CD14-positive monocyte (primary cell): ENCODE measurements around the gene AKAP6. TPM values are rescaled to one million over a fixed set of nuclear protein-coding genes. Genes with fewer than 3 reads are reported as not detected.

Source experiments
- DNase-seq, 3 donors: peaks; one replicate each; pipeline ENCODE4 v3.0.0-alpha.2; 2011 to 2022
- H2AFZ ChIP-seq: 2 replicates; pipeline ENCODE4 v1.6.0; 2012; ENCODE audit warnings: mild to moderate bottlenecking, low read depth, low read length, inconsistent platforms; ENCODE audit not compliant: insufficient read depth, poor library complexity, severe bottlenecking
- H3K27ac ChIP-seq, 2 donors: 1 replicate in 1 of 2; 2 replicates in 1 of 2; pipeline ENCODE4 v1.5.1; 2012 to 2013; ENCODE audit warnings: low read length in 2 of 2, control low read depth in 1 of 2, inconsistent platforms in 1 of 2, low read depth in 1 of 2, mild to moderate bottlenecking in 1 of 2
- H3K27me3 ChIP-seq, 2 donors: one replicate each; pipeline versions ENCODE4 v1.6.0 to v1.6.1; 2011 to 2013; ENCODE audit warnings: low read length in 2 of 2; ENCODE audit not compliant: control insufficient read depth in 2 of 2, insufficient read depth in 2 of 2
- H3K36me3 ChIP-seq, 2 donors: replicated peaks in 1 of 2; 1 replicate in 1 of 2; 2 replicates in 1 of 2; pipeline versions ENCODE4 v1.5.1 to v1.6.1; 2012 to 2013; ENCODE audit warnings: low read length in 2 of 2, control low read depth in 1 of 2, inconsistent platforms in 1 of 2, mild to moderate bottlenecking in 1 of 2; ENCODE audit not compliant: insufficient read depth in 2 of 2, control insufficient read depth in 1 of 2
- H3K4me1 ChIP-seq, 2 donors: 1 replicate in 1 of 2; 2 replicates in 1 of 2; pipeline versions ENCODE4 v1.5.1 to v1.6.1; 2012 to 2013; ENCODE audit warnings: low read length in 2 of 2, control low read depth in 1 of 2, inconsistent platforms in 1 of 2, mild to moderate bottlenecking in 1 of 2, moderate library complexity in 1 of 2; ENCODE audit not compliant: insufficient read depth in 2 of 2, control insufficient read depth in 1 of 2
- H3K4me2 ChIP-seq: replicated peaks from 2 replicates; pipeline ENCODE3; 2012; ENCODE audit warnings: low read length, moderate library complexity, mild to moderate bottlenecking; ENCODE audit not compliant: poor library complexity, severe bottlenecking; ENCODE audit errors: extremely low read depth
- H3K4me3 ChIP-seq, 3 experiments: fragments of 200-600 bp in 1 of 3; sonication (generic) in 1 of 3; replicated peaks in 1 of 3; 1 replicate in 2 of 3; 2 replicates in 1 of 3; pipeline ENCODE4 v1.5.1; 2011 to 2013; ENCODE audit warnings: low read length in 3 of 3, mild to moderate bottlenecking in 3 of 3, control low read depth in 2 of 3, low read depth in 2 of 3, inconsistent platforms in 1 of 3, moderate library complexity in 1 of 3
- H3K79me2 ChIP-seq: 2 replicates; pipeline ENCODE4 v1.6.0; 2012; ENCODE audit warnings: mild to moderate bottlenecking, control low read depth, inconsistent platforms, low read length, moderate library complexity; ENCODE audit not compliant: insufficient read depth
- H3K9ac ChIP-seq: 2 replicates; pipeline ENCODE4 v1.6.0; 2017; ENCODE audit warnings: low read length, mild to moderate bottlenecking; ENCODE audit not compliant: insufficient read depth, poor library complexity, severe bottlenecking
- H3K9me3 ChIP-seq, 2 donors: replicated peaks in 1 of 2; 1 replicate in 1 of 2; 2 replicates in 1 of 2; pipeline versions ENCODE4 v1.5.1 to v1.6.1; 2012 to 2013; ENCODE audit warnings: low read length in 2 of 2, control low read depth in 1 of 2; ENCODE audit not compliant: control insufficient read depth in 1 of 2, insufficient read depth in 1 of 2
- H4K20me1 ChIP-seq: 2 replicates; pipeline ENCODE4 v1.6.0; 2012; ENCODE audit warnings: mild to moderate bottlenecking, low read length, control low read depth, moderate library complexity; ENCODE audit not compliant: insufficient read depth
- H3K27ac Mint-ChIP-seq, 7 donors: one replicate each; pipeline ENCODE4 v1.8.0; 2020; ENCODE audit warnings: mild to moderate bottlenecking in 7 of 7, mixed read lengths in 7 of 7, moderate library complexity in 6 of 7, inconsistent platforms in 2 of 7
- H3K27me3 Mint-ChIP-seq, 3 donors: one replicate each; pipeline ENCODE4 v1.8.0; 2021 to 2022; ENCODE audit warnings: low read depth in 3 of 3, mild to moderate bottlenecking in 3 of 3, mixed read lengths in 3 of 3, moderate library complexity in 3 of 3, inconsistent platforms in 1 of 3
- H3K36me3 Mint-ChIP-seq, 2 donors: one replicate each; pipeline ENCODE4 v1.8.0; 2020; ENCODE audit warnings: mixed read lengths in 2 of 2, inconsistent platforms in 1 of 2, mild to moderate bottlenecking in 1 of 2
- H3K4me1 Mint-ChIP-seq: one replicate; pipeline ENCODE4 v1.8.0; 2020; ENCODE audit warnings: mild to moderate bottlenecking, mixed read lengths
- H3K4me3 Mint-ChIP-seq, 2 donors: one replicate each; pipeline ENCODE4 v1.8.0; 2020; ENCODE audit warnings: mild to moderate bottlenecking in 2 of 2, mixed read lengths in 2 of 2, moderate library complexity in 1 of 2
- H3K9me3 Mint-ChIP-seq, 7 donors: one replicate each; pipeline ENCODE4 v1.8.0; 2020 to 2022; ENCODE audit warnings: mixed read lengths in 7 of 7, mild to moderate bottlenecking in 6 of 7, moderate library complexity in 6 of 7, inconsistent platforms in 2 of 7
- WGBS: methylation state at CpG from one replicate; pipeline ENCODE4 v1.1.5; 2013; ENCODE audit warnings: missing lambda C conversion rate; ENCODE audit not compliant: insufficient coverage; 5-methylcytosine and 5-hydroxymethylcytosine counted together
- intact Hi-C, 2 donors: fragments of 100-400 bp; cut with micrococcal nuclease; formaldehyde crosslinking; loops; one replicate each; pipeline versions ENCODE4 v1.15.0 to v1.15.1; 2023
- polyA plus RNA-seq, 3 donors: library from polyadenylated mRNA; depleted of rRNA in 1 of 3; unstranded in 2 of 3; stranded (reverse) in 1 of 3; fragments of 300-500 nt in 2 of 3; fragments of >200 nt in 1 of 3; fragmentation: Illumina TruSeq in 2 of 3; gene quantifications; 1 replicate in 2 of 3; 2 replicates in 1 of 3; pipeline ENCODE4 v1.2.3, GENCODE V29; 2012 to 2021
- TF ChIP-seq, protein P1 (sequence below): fragments of 200-600 bp; IDR thresholded peaks from one replicate; pipeline ENCODE4 v1.8.0; 2022; ENCODE audit warnings: antibody characterized with exemption, mild to moderate bottlenecking

Gene AKAP6
- polyA plus RNA-seq, 3 donors = not detected

- Histone ChIP-seq H3K27ac (no peak overlapping the region), H3K27me3 (no peaks in the 10 kb centered on the region), H4K20me1 (no peaks in the 10 kb centered on the region), H2AFZ (no peak overlapping the region), H3K4me1 (no peaks in the 10 kb centered on the region), H3K4me2 (no peak overlapping the region), H3K4me3 (no peak overlapping the region), H3K36me3 (no peaks in the 10 kb centered on the region), H3K79me2 (no peaks in the 10 kb centered on the region), H3K9me3 (no peaks in the 10 kb centered on the region), H3K9ac (no peak overlapping the region)
- H3K27ac Mint-ChIP-seq = no peak overlapping the region
- no CpG with 5 or more reads among the region's 4 CpGs for WGBS
- peaks cover 0 to 4% (median 2%) of the 10 kb centered on the region in 7 donors for H3K9me3 Mint-ChIP-seq
- no peak for DNase-seq
- no peaks in the 10 kb centered on the region for H3K4me1 Mint-ChIP-seq
- intact Hi-C loops = no loop called here
- no peaks in the 10 kb centered on the region for H3K36me3 Mint-ChIP-seq
- peaks cover 0 to 2% (median 2%) of the 10 kb centered on the region in 3 donors for H3K27me3 Mint-ChIP-seq
- no peak overlapping the region for H3K4me3 Mint-ChIP-seq
- TF ChIP-seq, protein P1, sequence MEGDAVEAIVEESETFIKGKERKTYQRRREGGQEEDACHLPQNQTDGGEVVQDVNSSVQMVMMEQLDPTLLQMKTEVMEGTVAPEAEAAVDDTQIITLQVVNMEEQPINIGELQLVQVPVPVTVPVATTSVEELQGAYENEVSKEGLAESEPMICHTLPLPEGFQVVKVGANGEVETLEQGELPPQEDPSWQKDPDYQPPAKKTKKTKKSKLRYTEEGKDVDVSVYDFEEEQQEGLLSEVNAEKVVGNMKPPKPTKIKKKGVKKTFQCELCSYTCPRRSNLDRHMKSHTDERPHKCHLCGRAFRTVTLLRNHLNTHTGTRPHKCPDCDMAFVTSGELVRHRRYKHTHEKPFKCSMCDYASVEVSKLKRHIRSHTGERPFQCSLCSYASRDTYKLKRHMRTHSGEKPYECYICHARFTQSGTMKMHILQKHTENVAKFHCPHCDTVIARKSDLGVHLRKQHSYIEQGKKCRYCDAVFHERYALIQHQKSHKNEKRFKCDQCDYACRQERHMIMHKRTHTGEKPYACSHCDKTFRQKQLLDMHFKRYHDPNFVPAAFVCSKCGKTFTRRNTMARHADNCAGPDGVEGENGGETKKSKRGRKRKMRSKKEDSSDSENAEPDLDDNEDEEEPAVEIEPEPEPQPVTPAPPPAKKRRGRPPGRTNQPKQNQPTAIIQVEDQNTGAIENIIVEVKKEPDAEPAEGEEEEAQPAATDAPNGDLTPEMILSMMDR = no peak
Observed at GRCh38 chr14:32413967-32414640, 85.0 kb downstream of the AKAP6 start.

DNA sequence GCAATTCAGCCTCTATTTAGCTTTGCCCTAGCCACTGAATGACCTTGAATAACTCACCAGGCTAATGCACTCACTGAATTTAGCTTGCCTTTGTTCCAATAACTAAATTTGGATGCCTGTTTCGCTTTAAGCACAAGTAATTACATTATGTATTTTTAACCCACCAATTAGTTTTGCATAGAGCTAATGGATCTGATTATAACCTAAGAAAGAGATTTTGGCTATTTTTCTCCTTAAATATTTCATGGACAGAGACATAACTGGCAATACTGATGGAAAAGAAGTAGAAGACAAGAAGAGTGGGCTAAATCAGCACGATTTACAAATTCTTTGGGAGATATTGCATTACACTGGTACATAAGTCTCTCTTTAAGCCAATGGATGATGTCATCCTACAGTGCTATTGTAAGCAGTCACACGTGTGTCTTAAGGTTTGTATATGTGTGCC is 85.7 kb downstream of the AKAP6 start:
- intact Hi-C loops = no loop called here
- no peak overlapping the region for H3K4me2 ChIP-seq
- no peak overlapping the region for H3K27ac Mint-ChIP-seq

More for the DNA sequence above, 85.7 kb downstream of the AKAP6 start:
- Histone ChIP-seq H4K20me1 (no peaks in the 10 kb centered on the region), H3K4me1 (no peaks in the 10 kb centered on the region), H3K9ac (no peak overlapping the region), H3K4me3 (no peak overlapping the region), H3K79me2 (no peaks in the 10 kb centered on the region), H2AFZ (no peak overlapping the region), H3K27me3 (no peaks in the 10 kb centered on the region), H3K27ac (no peak overlapping the region), H3K9me3 (no peaks in the 10 kb centered on the region), H3K36me3 (no peaks in the 10 kb centered on the region)
- TF ChIP-seq, protein P1 = no peak
- Mint-ChIP-seq H3K4me3 (no peak overlapping the region), H3K36me3 (no peaks in the 10 kb centered on the region), H3K4me1 (no peaks in the 10 kb centered on the region), H3K27me3 (peaks cover 0 to 2% (median 2%) of the 10 kb centered on the region in 3 donors), H3K9me3 (peaks cover 0 to 4% (median 2%) of the 10 kb centered on the region in 7 donors)
- WGBS = no CpG with 5 or more reads among the region's 3 CpGs
- no peak for DNase-seq
